Neural crest cell (in vitro differentiated cells): Measurements from ENCODE around the gene CCDC201. TPM values are rescaled to one million over a fixed set of nuclear protein-coding genes. Genes with fewer than 3 reads are reported as not detected.
A peak's percentile ranks its signal among the peaks of the same experiment; 100 is the strongest.

ENCODE experiments used
- DNase-seq: peaks from one replicate; pipeline ENCODE4 v3.0.0; 2021; ENCODE audit warnings: low read depth, mixed read lengths, low spot score
- H3K27ac Mint-ChIP-seq: one replicate; pipeline ENCODE4 v1.8.0; 2021; ENCODE audit warnings: mild to moderate bottlenecking, mixed read lengths; ENCODE audit not compliant: unreplicated experiment
- H3K27me3 Mint-ChIP-seq: 2 replicates; pipeline ENCODE4 v1.8.0; 2021; ENCODE audit warnings: low read depth, mild to moderate bottlenecking, mixed read lengths
- H3K36me3 Mint-ChIP-seq: 2 replicates; pipeline ENCODE4 v1.8.0; 2021; ENCODE audit warnings: low read depth, mild to moderate bottlenecking, mixed read lengths
- H3K4me1 Mint-ChIP-seq: 2 replicates; pipeline ENCODE4 v1.8.0; 2021; ENCODE audit warnings: mixed read lengths
- H3K4me3 Mint-ChIP-seq: one replicate; pipeline ENCODE4 v1.8.0; 2021; ENCODE audit warnings: mild to moderate bottlenecking, mixed read lengths
- H3K9me3 Mint-ChIP-seq: 2 replicates; pipeline ENCODE4 v1.8.0; 2021; ENCODE audit warnings: mixed read lengths
- CTCF ChIP-seq: fragments of 200-600 bp; sonication (generic); conservative IDR thresholded peaks from 2 replicates; pipeline ENCODE4 v1.5.0; 2021; ENCODE audit warnings: antibody characterized with exemption, mild to moderate bottlenecking
- total RNA-seq: library from RNA; stranded (reverse); gene quantifications from 2 replicates; pipeline ENCODE4 v1.2.1, GENCODE V29; 2021

Gene CCDC201
- total RNA-seq, 1 donor from 2014 or later, result not detected

- Mint-ChIP-seq H3K9me3 (peaks cover 14% of the 10 kb centered on the region), H3K27ac (no peak overlapping the region), H3K4me3 (no peak overlapping the region), H3K36me3 (peaks cover 4% of the 10 kb centered on the region), H3K4me1 (no peaks in the 10 kb centered on the region), H3K27me3 (no peaks in the 10 kb centered on the region)
- DNase-seq, result no peak
- TF ChIP-seq CTCF, result no peak
Measured at GRCh38 chr7:45902820-45903219, 29.9 kb upstream of the CCDC201 start.

- Mint-ChIP-seq H3K27me3 (no peaks in the 10 kb centered on the region), H3K9me3 (peaks cover 11% of the 10 kb centered on the region), H3K36me3 (peaks cover 4% of the 10 kb centered on the region), H3K4me3 (no peak overlapping the region), H3K4me1 (no peaks in the 10 kb centered on the region), H3K27ac (peak overlapping the region; percentile 16)
- no peak for DNase-seq
- TF ChIP-seq CTCF, result no peak
Measured at GRCh38 chr7:45901566-45901965, 28.7 kb upstream of the CCDC201 start.

- TF ChIP-seq CTCF, result no peak
- Mint-ChIP-seq H3K27me3 (peaks cover 18% of the 10 kb centered on the region), H3K27ac (no peak overlapping the region), H3K36me3 (peaks cover 4% of the 10 kb centered on the region), H3K4me1 (no peaks in the 10 kb centered on the region), H3K4me3 (no peak overlapping the region), H3K9me3 (peaks cover 8% of the 10 kb centered on the region)
- no peak for DNase-seq
Measured at GRCh38 chr7:45898222-45898621, 25.3 kb upstream of the CCDC201 start.

GRCh38 chr7:45897042-45897690 is 24.3 kb upstream of the CCDC201 start:
- Mint-ChIP-seq H3K27ac (no peak overlapping the region), H3K9me3 (peaks cover 3% of the 10 kb centered on the region), H3K36me3 (no peaks in the 10 kb centered on the region), H3K4me1 (no peaks in the 10 kb centered on the region), H3K27me3 (peaks cover 24% of the 10 kb centered on the region), H3K4me3 (no peak overlapping the region)
- TF ChIP-seq CTCF, result no peak
- no peak for DNase-seq

GRCh38 chr7:45894665-45895062 is 21.8 kb upstream of the CCDC201 start:
- Mint-ChIP-seq H3K27me3 (peaks cover 37% of the 10 kb centered on the region), H3K36me3 (no peaks in the 10 kb centered on the region), H3K27ac (no peak overlapping the region), H3K4me1 (no peaks in the 10 kb centered on the region), H3K9me3 (peaks cover 3% of the 10 kb centered on the region), H3K4me3 (no peak overlapping the region)
- no peak for TF ChIP-seq CTCF
- DNase-seq, result no peak
